HG03095 (cell line): ENCODE data around the gene SNAP25.

ENCODE experiments used
- ATAC-seq: cut with Tn5 transposase; IDR thresholded peaks from one replicate; pipeline ENCODE4 v1.9.1; 2021; ENCODE audit warnings: moderate library complexity; ENCODE audit not compliant: unreplicated experiment

The SNAP25 gene

GRCh38 chr20:10300582-10301446 is 82.2 kb downstream of the SNAP25 start:
- ATAC-seq: no peak

GRCh38 chr20:10303852-10304251 is 85.2 kb downstream of the SNAP25 start:
- no peak for ATAC-seq

DNA sequence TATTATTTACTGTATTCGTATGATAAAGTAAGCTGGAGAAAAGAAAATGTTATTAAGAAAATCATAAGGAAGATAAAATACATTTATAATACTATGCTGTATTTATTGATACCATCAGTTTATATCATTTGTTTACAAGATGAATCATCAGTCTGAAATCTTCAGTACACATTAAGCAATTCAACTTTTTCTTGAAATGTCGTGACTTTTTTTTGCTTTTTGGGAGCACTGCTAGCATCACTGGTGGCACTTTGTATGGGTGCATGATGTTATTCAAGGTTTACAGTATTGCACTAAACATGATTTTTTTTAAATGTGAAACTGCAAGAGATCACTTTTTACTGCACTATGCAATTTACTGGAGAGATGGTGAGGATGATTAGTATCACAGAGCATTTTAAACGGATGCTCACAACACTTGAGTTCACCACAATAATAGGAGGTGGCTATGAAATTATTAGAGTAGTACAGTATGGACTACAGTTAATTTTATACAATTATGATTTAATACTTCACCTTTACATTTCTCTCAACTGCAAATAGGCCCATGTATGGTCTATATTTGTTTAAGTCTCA is 85.9 kb downstream of the SNAP25 start:
- no peak for ATAC-seq

- ATAC-seq: no peak
Observed at GRCh38 chr20:10306440-10307358, 88.1 kb downstream of the SNAP25 start.

- ATAC-seq: no peak
Observed at GRCh38 chr20:10307359-10307735, 88.7 kb downstream of the SNAP25 start.

DNA sequence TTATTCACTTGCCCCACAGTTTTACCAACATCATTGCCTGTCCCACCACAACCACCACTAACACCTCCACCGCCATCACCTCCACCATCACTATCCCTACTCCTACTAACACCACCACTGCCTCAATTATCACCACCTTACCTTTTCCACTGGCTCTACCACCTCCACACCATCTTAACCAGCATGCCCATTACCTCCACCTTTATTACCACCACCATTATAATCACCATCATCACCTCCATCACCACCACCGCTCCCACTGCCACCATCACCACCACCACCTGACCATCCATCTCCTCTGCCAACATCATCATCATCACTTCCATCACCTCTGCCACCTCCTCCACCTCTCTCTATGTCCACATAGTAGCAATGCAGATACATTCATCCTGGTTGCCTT is 90.0 kb downstream of the SNAP25 start:
- ATAC-seq: no peak

GRCh38 chr20:10309326-10309725 is 90.7 kb downstream of the SNAP25 start:
- no peak for ATAC-seq

DNA sequence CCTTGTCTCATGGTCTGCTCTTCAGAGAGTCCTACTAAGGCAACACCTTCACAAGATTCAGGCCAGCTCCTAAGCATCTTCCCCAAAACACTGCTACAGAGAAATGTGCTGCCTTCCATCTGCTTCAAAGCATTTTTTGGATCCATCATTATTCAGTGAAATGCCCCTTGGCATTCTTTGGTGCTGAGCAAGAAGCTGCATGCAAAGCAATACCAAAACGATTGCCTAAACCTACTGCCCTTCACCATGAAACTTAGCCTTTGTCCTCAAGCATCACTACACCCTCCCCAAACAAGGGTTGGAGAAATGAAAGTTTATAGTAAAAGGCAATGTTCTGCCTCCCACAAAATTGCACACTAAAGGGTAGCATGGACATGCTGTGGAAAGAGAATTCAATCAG is 93.5 kb downstream of the SNAP25 start:
- no peak for ATAC-seq

DNA sequence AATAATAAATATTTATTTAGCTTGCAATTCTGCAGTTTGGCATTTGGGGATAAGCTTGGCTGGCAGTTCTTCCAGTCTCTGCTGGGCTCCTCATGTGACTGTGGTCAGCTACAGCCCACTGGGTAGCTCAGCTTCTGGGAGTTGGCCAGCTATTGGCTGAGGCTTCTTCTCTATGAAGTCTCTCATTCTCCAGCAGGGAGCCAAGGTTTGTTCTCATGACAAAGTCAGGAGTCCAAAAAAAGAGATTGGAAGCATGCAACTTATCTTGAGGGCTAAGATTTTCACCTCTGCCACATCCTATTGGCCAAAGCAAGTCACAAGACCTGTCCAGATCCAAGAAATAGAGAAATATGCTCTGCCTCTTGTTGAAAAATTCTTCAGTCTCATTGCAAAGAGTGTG is 94.6 kb downstream of the SNAP25 start:
- no peak for ATAC-seq

DNA sequence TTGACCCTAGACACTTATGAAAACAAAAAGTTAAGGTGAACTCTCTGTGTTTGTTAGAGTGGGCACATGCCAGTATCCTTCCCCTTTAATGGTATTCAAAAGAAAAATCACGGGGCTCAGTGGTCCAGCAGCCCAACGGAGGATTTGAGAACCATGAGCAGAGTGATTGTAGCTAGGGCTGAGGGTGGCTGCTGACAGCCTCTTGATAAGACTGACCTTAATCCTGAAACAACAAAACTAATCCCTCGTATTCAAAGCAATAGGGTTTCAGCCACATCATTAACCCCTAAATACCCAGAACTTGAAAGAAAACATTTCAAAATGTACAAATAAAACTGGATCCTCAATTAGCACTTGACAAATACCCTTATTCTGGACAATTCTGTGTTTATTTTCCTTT is 95.1 kb downstream of the SNAP25 start:
- no peak for ATAC-seq

- no peak for ATAC-seq
Observed at GRCh38 chr20:10314198-10314597, 95.6 kb downstream of the SNAP25 start.

DNA sequence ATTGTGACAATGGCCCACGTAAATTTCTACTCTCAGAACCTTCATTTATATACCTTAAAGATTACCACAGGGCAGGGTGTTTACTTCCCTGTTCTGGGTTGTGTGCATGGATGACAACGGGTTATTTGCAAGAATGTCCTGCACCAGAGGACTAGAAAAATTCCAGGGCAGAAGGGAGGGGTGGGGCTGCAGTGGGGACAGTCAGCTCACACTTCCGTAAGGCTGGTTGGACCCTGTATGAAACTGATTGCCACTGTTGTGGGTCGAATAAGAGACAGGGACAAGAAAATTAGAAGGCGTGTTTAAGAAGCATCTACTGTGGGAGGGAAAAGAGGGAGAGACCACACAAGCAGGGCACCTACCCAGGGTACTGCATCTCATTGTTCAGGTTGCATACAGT is 96.5 kb downstream of the SNAP25 start:
- ATAC-seq: no peak

- no peak for ATAC-seq
Observed at GRCh38 chr20:10316582-10316981, 98.0 kb downstream of the SNAP25 start.

DNA sequence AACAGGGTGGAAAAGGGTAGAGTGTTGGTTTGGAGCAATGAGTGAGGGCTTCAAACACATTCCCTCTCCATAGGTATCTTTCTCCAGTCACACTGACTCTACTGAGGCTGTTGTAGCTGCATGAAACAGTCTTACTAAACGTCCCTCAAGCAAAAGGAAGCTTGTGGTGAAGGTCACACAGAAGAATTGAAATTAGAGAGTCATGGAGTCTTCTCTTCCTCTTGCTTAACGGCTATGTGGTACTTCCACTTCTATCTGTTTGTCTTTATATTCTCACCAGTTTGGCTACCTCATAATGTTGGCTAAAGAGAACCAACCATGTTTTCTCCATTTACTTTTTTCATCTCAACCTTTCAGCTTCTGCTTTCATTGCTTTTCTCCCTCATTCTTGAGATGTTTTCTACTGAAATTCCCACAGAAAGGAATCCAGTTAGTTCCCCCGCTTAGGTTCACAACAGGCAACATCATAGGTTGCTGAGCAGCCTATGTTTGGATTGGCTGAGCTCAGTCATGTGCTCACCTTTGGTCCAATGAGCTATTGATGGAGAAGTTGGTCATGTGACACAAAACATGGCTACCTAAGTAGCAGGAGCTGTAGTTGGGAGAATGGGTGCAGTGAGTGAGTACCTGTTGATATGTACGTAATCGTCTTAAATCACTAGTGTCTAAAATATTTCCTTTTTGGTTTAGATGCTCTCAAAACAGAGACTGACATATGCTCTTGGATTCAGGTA is 99.8 kb downstream of the SNAP25 start:
- no peak for ATAC-seq

GRCh38 chr20:10319855-10320254 is 101.2 kb downstream of the SNAP25 start:
- no peak for ATAC-seq

GRCh38 chr20:10321138-10321717 is 102.6 kb downstream of the SNAP25 start:
- no peak for ATAC-seq

GRCh38 chr20:10322073-10323012 is 103.7 kb downstream of the SNAP25 start:
- ATAC-seq: no peak

DNA sequence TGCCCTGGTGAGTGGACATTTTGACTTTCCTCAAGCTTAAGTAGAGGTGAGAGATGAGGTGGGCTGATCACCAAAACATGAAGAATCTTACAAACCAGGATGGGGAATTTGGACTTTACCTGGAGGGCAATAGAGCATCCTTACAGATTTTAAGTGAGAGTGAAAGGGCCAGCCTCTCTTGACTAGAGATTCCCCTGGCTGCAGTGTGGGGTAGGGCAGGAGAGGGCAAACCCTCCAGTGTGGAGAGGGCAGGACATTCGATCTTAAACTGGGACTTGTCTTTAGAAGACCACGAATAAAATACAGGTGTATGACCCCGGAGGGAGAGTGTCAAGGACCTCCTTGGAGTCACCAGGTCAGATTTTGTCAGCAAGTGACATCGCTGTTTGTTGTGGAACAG is 105.1 kb downstream of the SNAP25 start:
- ATAC-seq: no peak

- ATAC-seq: no peak
Observed at GRCh38 chr20:10324198-10324847, 105.7 kb downstream of the SNAP25 start.
